Adipocyte (in vitro differentiated cells): Measurements from ENCODE around the gene PPEF1.
"Not testable (repeated sequence)": the region's sequence is repeated elsewhere in the genome, so short reads cannot be mapped to it uniquely, and the experiment has no call there.

Experiments
- DNase-seq: peaks from one replicate; pipeline ENCODE4 v3.0.0-alpha.2; 2015; ENCODE audit warnings: low read depth
- H3K27me3 ChIP-seq: replicated peaks from 2 replicates; pipeline ENCODE4 v1.7.0; 2013; ENCODE audit warnings: mild to moderate bottlenecking, low read length, moderate library complexity; ENCODE audit not compliant: control insufficient read depth, insufficient read depth
- H3K36me3 ChIP-seq: 2 replicates; pipeline ENCODE4 v1.7.0; 2013; ENCODE audit warnings: low read length, mild to moderate bottlenecking, moderate library complexity; ENCODE audit not compliant: control insufficient read depth, insufficient read depth, severe bottlenecking
- H3K4me1 ChIP-seq: 2 replicates; pipeline ENCODE4 v1.7.0; 2013; ENCODE audit warnings: mild to moderate bottlenecking, low read length, moderate library complexity; ENCODE audit not compliant: control insufficient read depth, insufficient read depth
- H3K4me3 ChIP-seq: 2 replicates; pipeline ENCODE4 v1.7.0; 2013; ENCODE audit warnings: mild to moderate bottlenecking, low read length, moderate library complexity
- H3K9ac ChIP-seq: 2 replicates; pipeline ENCODE4 v1.7.0; 2013; ENCODE audit warnings: mild to moderate bottlenecking, low read length, moderate library complexity
- H3K9me3 ChIP-seq: 2 replicates; pipeline ENCODE4 v1.7.0; 2013; ENCODE audit warnings: mild to moderate bottlenecking, low read length, moderate library complexity; ENCODE audit not compliant: control insufficient read depth

PPEF1 gene

GRCh38 chrX:18810416-18810815, 103.0 kb downstream of the PPEF1 start:
- Histone ChIP-seq H3K9ac (no peak overlapping the region), H3K36me3 (no peaks in the 10 kb centered on the region), H3K4me1 (no peaks in the 10 kb centered on the region), H3K9me3 (no peaks in the 10 kb centered on the region), H3K4me3 (no peak overlapping the region), H3K27me3 (peaks cover 2% of the 10 kb centered on the region)
- no peak for DNase-seq

- Histone ChIP-seq H3K9me3 (peaks cover 12% of the 10 kb centered on the region), H3K4me1 (no peaks in the 10 kb centered on the region), H3K9ac (no peak overlapping the region), H3K4me3 (no peak overlapping the region), H3K27me3 (no peaks in the 10 kb centered on the region), H3K36me3 (no peaks in the 10 kb centered on the region)
- no peak for DNase-seq
These were observed 117.9 kb downstream of the PPEF1 start for GRCh38 chrX:18825375-18825774.

- Histone ChIP-seq H3K36me3 (no peaks in the 10 kb centered on the region), H3K9me3 (peaks cover 12% of the 10 kb centered on the region), H3K9ac (no peak overlapping the region), H3K4me1 (peaks cover 5% of the 10 kb centered on the region), H3K4me3 (no peak overlapping the region), H3K27me3 (no peaks in the 10 kb centered on the region)
- no peak for DNase-seq
These were observed 121.5 kb downstream of the PPEF1 start for GRCh38 chrX:18828832-18829404.

GRCh38 chrX:18833071-18833731, 125.8 kb downstream of the PPEF1 start:
- Histone ChIP-seq H3K36me3 (no peaks in the 10 kb centered on the region), H3K27me3 (no peaks in the 10 kb centered on the region), H3K9me3 (peaks cover 6% of the 10 kb centered on the region), H3K4me3 (peak overlapping the region; percentile 67), H3K4me1 (peaks cover 5% of the 10 kb centered on the region), H3K9ac (no peak overlapping the region)
- DNase-seq = no peak

- not testable (repeated sequence) for H3K9ac ChIP-seq, H3K4me1 ChIP-seq, DNase-seq, H3K36me3 ChIP-seq, H3K27me3 ChIP-seq, H3K4me3 ChIP-seq
- H3K9me3 ChIP-seq = peaks cover 16% of the 10 kb centered on the region
These were observed 140.5 kb downstream of the PPEF1 start for GRCh38 chrX:18847901-18848300.

GRCh38 chrX:18855919-18856644, 148.6 kb downstream of the PPEF1 start:
- Histone ChIP-seq H3K4me1 (no peaks in the 10 kb centered on the region), H3K27me3 (no peaks in the 10 kb centered on the region), H3K9me3 (no peaks in the 10 kb centered on the region), H3K4me3 (no peak overlapping the region), H3K9ac (no peak overlapping the region), H3K36me3 (no peaks in the 10 kb centered on the region)
- DNase-seq = no peak

GRCh38 chrX:18856645-18856997, 149.2 kb downstream of the PPEF1 start:
- Histone ChIP-seq H3K4me3 (no peak overlapping the region), H3K9me3 (no peaks in the 10 kb centered on the region), H3K36me3 (no peaks in the 10 kb centered on the region), H3K4me1 (no peaks in the 10 kb centered on the region), H3K27me3 (peaks cover 2% of the 10 kb centered on the region), H3K9ac (no peak overlapping the region)
- no peak for DNase-seq

- no peak overlapping the region for H3K4me3 ChIP-seq
- H3K9ac ChIP-seq = no peak overlapping the region
- no peaks in the 10 kb centered on the region for H3K9me3 ChIP-seq
- no peak for DNase-seq
- H3K4me1 ChIP-seq = no peaks in the 10 kb centered on the region
- H3K36me3 ChIP-seq = no peaks in the 10 kb centered on the region
- peaks cover 12% of the 10 kb centered on the region for H3K27me3 ChIP-seq
These were observed 154.1 kb downstream of the PPEF1 start for GRCh38 chrX:18861511-18861910.

- Histone ChIP-seq H3K9ac (no peak overlapping the region), H3K9me3 (no peaks in the 10 kb centered on the region), H3K4me1 (no peaks in the 10 kb centered on the region), H3K36me3 (no peaks in the 10 kb centered on the region), H3K27me3 (peaks cover 18% of the 10 kb centered on the region), H3K4me3 (no peak overlapping the region)
- no peak for DNase-seq
These were observed 157.0 kb downstream of the PPEF1 start for GRCh38 chrX:18864390-18864920.

GRCh38 chrX:18871161-18871890, 163.9 kb downstream of the PPEF1 start:
- Histone ChIP-seq H3K4me3 (no peak overlapping the region), H3K9me3 (no peaks in the 10 kb centered on the region), H3K27me3 (peaks cover 13% of the 10 kb centered on the region), H3K9ac (no peak overlapping the region), H3K36me3 (no peaks in the 10 kb centered on the region), H3K4me1 (peaks cover 25% of the 10 kb centered on the region)
- DNase-seq = no peak

- DNase-seq = no peak
- H3K9ac ChIP-seq = no peak overlapping the region
- no peaks in the 10 kb centered on the region for H3K9me3 ChIP-seq
- H3K4me1 ChIP-seq = peaks cover 25% of the 10 kb centered on the region
- H3K4me3 ChIP-seq = no peak overlapping the region
- peaks cover 18% of the 10 kb centered on the region for H3K27me3 ChIP-seq
- H3K36me3 ChIP-seq = no peaks in the 10 kb centered on the region
These were observed 164.5 kb downstream of the PPEF1 start for GRCh38 chrX:18871970-18872369.
